Cortex of kidney (tissue), 1 donor: Measurements from ENCODE around the gene EREG.
"Not testable (repeated sequence)": the region's sequence is repeated elsewhere in the genome, so short reads cannot be mapped to it uniquely, and the experiment has no call there.

Experiments used
- DNase-seq: peaks from one replicate; lab custom pipeline; 2025; lab: John Stamatoyannopoulos, UW

The EREG gene

GRCh38 chr4:74390677-74391076 is 25.7 kb downstream of the EREG start:
- DNase-seq: no peak

- DNase-seq: no peak
Observed at GRCh38 chr4:74391346-74391745, 26.4 kb downstream of the EREG start.

GRCh38 chr4:74391890-74392475 is 27.0 kb downstream of the EREG start:
- no peak for DNase-seq

GRCh38 chr4:74394476-74395136 is 29.7 kb downstream of the EREG start:
- DNase-seq: no peak

GRCh38 chr4:74395633-74396032 is 30.7 kb downstream of the EREG start:
- no peak for DNase-seq

- no peak for DNase-seq
Observed at GRCh38 chr4:74397748-74398426, 32.9 kb downstream of the EREG start.

- not testable (repeated sequence) for DNase-seq
Observed at GRCh38 chr4:74398894-74399589, 34.1 kb downstream of the EREG start.

- no peak for DNase-seq
Observed at GRCh38 chr4:74400395-74400794, 35.5 kb downstream of the EREG start.

GRCh38 chr4:74402692-74403456 is 37.9 kb downstream of the EREG start:
- no peak for DNase-seq

- DNase-seq: no peak
Observed at GRCh38 chr4:74407891-74408290, 42.9 kb downstream of the EREG start.

- no peak for DNase-seq
Observed at GRCh38 chr4:74408639-74409038, 43.7 kb downstream of the EREG start.

GRCh38 chr4:74410272-74410671 is 45.3 kb downstream of the EREG start:
- no peak for DNase-seq

GRCh38 chr4:74412225-74412624 is 47.3 kb downstream of the EREG start:
- no peak for DNase-seq

GRCh38 chr4:74413265-74413664 is 48.3 kb downstream of the EREG start:
- DNase-seq: no peak

- DNase-seq: no peak
Observed at GRCh38 chr4:74414149-74414809, 49.3 kb downstream of the EREG start.

- no peak for DNase-seq
Observed at GRCh38 chr4:74415602-74416300, 50.8 kb downstream of the EREG start.

GRCh38 chr4:74418063-74418670 is 53.2 kb downstream of the EREG start:
- no peak for DNase-seq

GRCh38 chr4:74420863-74421262 is 55.9 kb downstream of the EREG start:
- DNase-seq: no peak

GRCh38 chr4:74423104-74423503 is 58.2 kb downstream of the EREG start:
- no peak for DNase-seq

GRCh38 chr4:74424111-74424510 is 59.2 kb downstream of the EREG start:
- DNase-seq: no peak
